Endothelial cell of umbilical vein (primary cell): Measurements from ENCODE around the gene GCGR. TPM values are rescaled to one million over a fixed set of nuclear protein-coding genes. Genes with fewer than 3 reads are reported as not detected.

Experiments used
- BruUV-seq: library from RNA; stranded (reverse); fragments of 400-500 nt; replicated peaks from 2 replicates; lab custom pipeline; 2021; lab: Mats Ljungman, UMichigan
- CTCF ChIA-PET: fragments of 300-600, 350-600 bp; sonication (Branson Sonifier 250); formaldehyde crosslinking; loops from one replicate; lab custom pipeline; 2021; ENCODE audit warnings: antibody characterized with exemption, inconsistent platforms; lab: Charles Lee
- POLR2A ChIA-PET: fragments of 300-600, 350-600 bp; sonication (Branson Sonifier 250); formaldehyde crosslinking; loops from one replicate; lab custom pipeline; 2021; ENCODE audit warnings: antibody characterized with exemption, inconsistent platforms; lab: Charles Lee
- DNase-seq: peaks from one replicate; pipeline ENCODE4 v3.0.0-alpha.2; 2011; ENCODE audit warnings: low read depth, low spot score
- FAIRE-seq: peaks from 2 replicates; lab custom pipeline; 2011; peaks lifted over from hg19 to GRCh38; lab: Jason Lieb, UNC
- H2AFZ ChIP-seq: 2 replicates; pipeline ENCODE4 v1.6.0; 2012; ENCODE audit warnings: low read depth, low read length, control low read depth, inconsistent platforms
- H3K27ac ChIP-seq: 2 replicates; pipeline ENCODE4 v1.5.1; 2011; ENCODE audit warnings: low read depth, mild to moderate bottlenecking, control low read depth, low read length, moderate library complexity; ENCODE audit not compliant: insufficient read depth
- H3K27me3 ChIP-seq, 2 experiments: 2 replicates each; pipeline versions ENCODE4 v1.6.0 to v1.6.1; 2011; ENCODE audit warnings: low read length in 2 of 2, mixed read lengths in 1 of 2; ENCODE audit not compliant: control insufficient read depth in 2 of 2, insufficient read depth in 2 of 2
- H3K36me3 ChIP-seq, 2 experiments: 2 replicates in 1 of 2; 3 replicates in 1 of 2; pipeline ENCODE4 v1.5.1; 2011; ENCODE audit warnings: low read length in 2 of 2, mild to moderate bottlenecking in 1 of 2, moderate library complexity in 1 of 2; ENCODE audit not compliant: control insufficient read depth in 2 of 2, insufficient read depth in 2 of 2; ENCODE audit errors: extremely low read depth in 1 of 2
- H3K4me1 ChIP-seq: 3 replicates; pipeline ENCODE4 v1.5.1; 2011; ENCODE audit warnings: mild to moderate bottlenecking, low read length; ENCODE audit not compliant: control insufficient read depth, insufficient read depth; ENCODE audit errors: extremely low read depth
- H3K4me2 ChIP-seq: 2 replicates; pipeline ENCODE4 v1.6.1; 2011; ENCODE audit warnings: low read length, control low read depth, mixed read lengths; ENCODE audit not compliant: insufficient read depth
- H3K4me3 ChIP-seq, 3 experiments: fragments of 200-600 bp in 1 of 3; sonication (generic), shearing (Covaris generic) in 1 of 3; replicated peaks in 1 of 3; 2 replicates each; pipeline ENCODE4 v1.5.1; 2011 to 2016; ENCODE audit warnings: control low read depth in 3 of 3, low read length in 3 of 3, mild to moderate bottlenecking in 2 of 3, inconsistent platforms in 1 of 3, low read depth in 1 of 3, moderate library complexity in 1 of 3; ENCODE audit not compliant: insufficient read depth in 1 of 3
- H3K79me2 ChIP-seq: 2 replicates; pipeline ENCODE4 v1.6.0; 2012; ENCODE audit warnings: low read length, inconsistent platforms; ENCODE audit not compliant: control insufficient read depth, insufficient read depth
- H3K9ac ChIP-seq: replicated peaks from 2 replicates; pipeline ENCODE3; 2011; ENCODE audit warnings: low read length, control low read depth; ENCODE audit not compliant: insufficient read depth; ENCODE audit errors: extremely low read depth
- H3K9me1 ChIP-seq: replicated peaks from 3 replicates; pipeline ENCODE4 v1.6.0; 2011; ENCODE audit warnings: mild to moderate bottlenecking, low read length; ENCODE audit not compliant: control insufficient read depth, insufficient read depth; ENCODE audit errors: extremely low read depth
- H3K9me3 ChIP-seq: replicated peaks from 2 replicates; pipeline ENCODE4 v1.5.1; 2012; ENCODE audit warnings: low read length, inconsistent platforms; ENCODE audit not compliant: control insufficient read depth, insufficient read depth
- H4K20me1 ChIP-seq: replicated peaks from 2 replicates; pipeline ENCODE3; 2011; ENCODE audit warnings: mild to moderate bottlenecking, low read length; ENCODE audit not compliant: control insufficient read depth, insufficient read depth; ENCODE audit errors: extremely low read depth
- EZH2 ChIP-seq: IDR thresholded peaks from 2 replicates; pipeline ENCODE4 v1.6.1; 2012; ENCODE audit warnings: borderline replicate concordance, low read depth, mild to moderate bottlenecking, moderate library complexity, low read length, inconsistent platforms; ENCODE audit not compliant: severe bottlenecking
- FOS ChIP-seq: IDR thresholded peaks from 2 replicates; pipeline ENCODE4 v1.6.1; 2011; ENCODE audit warnings: mild to moderate bottlenecking, low read length, moderate library complexity, borderline replicate concordance; ENCODE audit not compliant: insufficient read depth
- GATA2 ChIP-seq: IDR thresholded peaks from 2 replicates; pipeline ENCODE4 v1.7.0; 2011; ENCODE audit warnings: low read depth, mild to moderate bottlenecking, moderate library complexity, mixed read lengths, low read length; ENCODE audit not compliant: insufficient read length, insufficient read depth
- JUN ChIP-seq: IDR thresholded peaks from 2 replicates; pipeline ENCODE4 v1.6.1; 2011; ENCODE audit warnings: borderline replicate concordance, low read depth; ENCODE audit not compliant: insufficient read length, insufficient read depth
- MAX ChIP-seq: IDR thresholded peaks from 2 replicates; pipeline ENCODE4 v1.6.1; 2011; ENCODE audit not compliant: insufficient read depth, insufficient read length
- MYC ChIP-seq: IDR thresholded peaks from one replicate; pipeline ENCODE4 v1.6.1; 2011; ENCODE audit warnings: mild to moderate bottlenecking, low read depth, low read length
- POLR2A ChIP-seq: IDR thresholded peaks from 2 replicates; pipeline ENCODE4 v1.6.1; 2012; ENCODE audit warnings: low read depth, mild to moderate bottlenecking, control low read depth, low read length
- POLR2AphosphoS5 ChIP-seq: IDR thresholded peaks from 2 replicates; pipeline ENCODE4 v1.6.1; 2012; ENCODE audit warnings: low read depth, mild to moderate bottlenecking, control low read depth, low read length, moderate library complexity; ENCODE audit not compliant: insufficient read depth
- dilution Hi-C: fragments of 300-500 bp; cut with MboI; formaldehyde crosslinking; loops from one replicate; pipeline ENCODE4 v1.15.0; 2019; ENCODE audit warnings: low sequenced_read_pairs; ENCODE audit not compliant: extremely low pct_ligation_motif_present
- intact Hi-C: fragments of 100-400 bp; cut with micrococcal nuclease; formaldehyde crosslinking; loops from one replicate; pipeline ENCODE4 v1.10.0; 2022
- polyA plus RNA-seq, 4 experiments: library from polyadenylated mRNA; depleted of rRNA in 3 of 4; stranded (reverse) in 3 of 4; unstranded in 1 of 4; fragments of >200 nt; gene quantifications; 2 replicates each; pipeline versions ENCODE4 v1.2.1 to v1.2.3, GENCODE V29; 2011 to 2012; ENCODE audit warnings: missing spikeins in 1 of 4
- total RNA-seq: library from RNA; stranded (reverse); gene quantifications from 2 replicates; pipeline ENCODE4 v1.2.3, GENCODE V29; 2021
- TF ChIP-seq, protein P1 (sequence below), 2 donors: IDR thresholded peaks; 1 replicate in 1 of 2; 2 replicates in 1 of 2; pipeline ENCODE4 v1.5.1; 2011; ENCODE audit warnings: low read length in 2 of 2, mild to moderate bottlenecking in 2 of 2, moderate library complexity in 2 of 2, control low read depth in 1 of 2, inconsistent platforms in 1 of 2, low read depth in 1 of 2; ENCODE audit not compliant: insufficient read depth in 1 of 2; ENCODE audit errors: extremely low read depth in 1 of 2

GCGR gene
- total and polyA plus RNA-seq, 2 donors (not counting 3 experiments of a cell fraction or from before 2014, with no cell fraction given): not detected

GRCh38 chr17:81813371-81813684, 9.4 kb downstream of the GCGR start:
- Histone ChIP-seq H3K9ac (no peak overlapping the region), H4K20me1 (no peaks in the 10 kb centered on the region), H3K4me2 (no peak overlapping the region), H3K9me3 (no peaks in the 10 kb centered on the region), H3K9me1 (no peaks in the 10 kb centered on the region), H3K79me2 (no peaks in the 10 kb centered on the region), H3K27me3 (no peaks in the 10 kb centered on the region), H3K36me3 (no peaks in the 10 kb centered on the region), H3K27ac (no peak overlapping the region), H2AFZ (no peak overlapping the region), H3K4me1 (no peaks in the 10 kb centered on the region), H3K4me3 (no peak overlapping the region)
- ChIA-PET CTCF (no interaction called here), POLR2A (no interaction called here)
- dilution Hi-C loops: no loop called here
- no peak for DNase-seq
- FAIRE-seq: no peak
- no TSS peak for BruUV-seq
- TF ChIP-seq EZH2 (no peak), POLR2A (no peak), MAX (no peak), POLR2AphosphoS5 (no peak), JUN (no peak), FOS (no peak), MYC (no peak), GATA2 (no peak)
- TF ChIP-seq, protein P1, sequence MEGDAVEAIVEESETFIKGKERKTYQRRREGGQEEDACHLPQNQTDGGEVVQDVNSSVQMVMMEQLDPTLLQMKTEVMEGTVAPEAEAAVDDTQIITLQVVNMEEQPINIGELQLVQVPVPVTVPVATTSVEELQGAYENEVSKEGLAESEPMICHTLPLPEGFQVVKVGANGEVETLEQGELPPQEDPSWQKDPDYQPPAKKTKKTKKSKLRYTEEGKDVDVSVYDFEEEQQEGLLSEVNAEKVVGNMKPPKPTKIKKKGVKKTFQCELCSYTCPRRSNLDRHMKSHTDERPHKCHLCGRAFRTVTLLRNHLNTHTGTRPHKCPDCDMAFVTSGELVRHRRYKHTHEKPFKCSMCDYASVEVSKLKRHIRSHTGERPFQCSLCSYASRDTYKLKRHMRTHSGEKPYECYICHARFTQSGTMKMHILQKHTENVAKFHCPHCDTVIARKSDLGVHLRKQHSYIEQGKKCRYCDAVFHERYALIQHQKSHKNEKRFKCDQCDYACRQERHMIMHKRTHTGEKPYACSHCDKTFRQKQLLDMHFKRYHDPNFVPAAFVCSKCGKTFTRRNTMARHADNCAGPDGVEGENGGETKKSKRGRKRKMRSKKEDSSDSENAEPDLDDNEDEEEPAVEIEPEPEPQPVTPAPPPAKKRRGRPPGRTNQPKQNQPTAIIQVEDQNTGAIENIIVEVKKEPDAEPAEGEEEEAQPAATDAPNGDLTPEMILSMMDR (IDR thresholded peaks at IDR 0.05; ENCODE audit: extremely low read depth in 1 of 2, insufficient read depth in 1 of 2, low read depth in 1 of 2, low read length in 2 of 2): no peak
- intact Hi-C loops: no loop called here
